SJCRH30 (cell line): ENCODE results near the gene DCDC2C. TPM values are rescaled to one million over a fixed set of nuclear protein-coding genes. Genes with fewer than 3 reads are reported as not detected.

ENCODE experiments used
- DNase-seq, 2 experiments: peaks; one replicate each; pipeline ENCODE4 v3.0.0-alpha.2; 2015 to 2020
- H3K27ac ChIP-seq: fragments of 250-450 bp; sonication (Bioruptor Pico); 2 replicates; pipeline ENCODE4 v1.5.1; 2020; ENCODE audit warnings: mild to moderate bottlenecking, moderate library complexity
- H3K27me3 ChIP-seq: fragments of 250-450 bp; sonication (Bioruptor Pico); 2 replicates; pipeline ENCODE4 v1.5.1; 2020; ENCODE audit warnings: mild to moderate bottlenecking, moderate library complexity
- H3K36me3 ChIP-seq: fragments of 250-450 bp; sonication (Bioruptor Pico); 2 replicates; pipeline ENCODE4 v1.5.1; 2020; ENCODE audit warnings: mild to moderate bottlenecking, moderate library complexity
- H3K4me1 ChIP-seq: fragments of 250-450 bp; sonication (Bioruptor Pico); 2 replicates; pipeline ENCODE4 v1.5.1; 2020; ENCODE audit warnings: mild to moderate bottlenecking, moderate library complexity
- H3K4me3 ChIP-seq: fragments of 250-450 bp; sonication (Bioruptor Pico); 2 replicates; pipeline ENCODE4 v1.5.1; 2020; ENCODE audit warnings: mild to moderate bottlenecking, moderate library complexity
- H3K9me3 ChIP-seq: fragments of 250-450 bp; sonication (Bioruptor Pico); replicated peaks from 2 replicates; pipeline ENCODE4 v1.5.1; 2020; ENCODE audit warnings: mild to moderate bottlenecking, moderate library complexity
- total RNA-seq: library from RNA; depleted of rRNA; stranded (reverse); fragments of >200 nt; shearing (Covaris generic); gene quantifications from 2 replicates; pipeline ENCODE4 v1.2.3, GENCODE V29; 2014

Gene DCDC2C
- total RNA-seq, 1 experiment from 2014 or later = not detected

- DNase-seq = no peak
- Histone ChIP-seq H3K9me3 (no peaks in the 10 kb centered on the region), H3K36me3 (no peaks in the 10 kb centered on the region), H3K4me3 (no peak overlapping the region), H3K27ac (no peak overlapping the region), H3K27me3 (peaks cover 6% of the 10 kb centered on the region; the same call in 1 of the 2 replicates), H3K4me1 (no peaks in the 10 kb centered on the region)
Observed at GRCh38 chr2:3755277-3755676, 51.9 kb downstream of the DCDC2C start.

GRCh38 chr2:3756306-3756705 lies 52.9 kb downstream of the DCDC2C start:
- Histone ChIP-seq H3K27ac (no peak overlapping the region), H3K4me3 (no peak overlapping the region), H3K36me3 (no peaks in the 10 kb centered on the region), H3K9me3 (no peaks in the 10 kb centered on the region), H3K27me3 (peaks cover 6% of the 10 kb centered on the region; the same call in 1 of the 2 replicates), H3K4me1 (no peaks in the 10 kb centered on the region)
- DNase-seq = no peak

GRCh38 chr2:3758906-3759305 lies 55.5 kb downstream of the DCDC2C start:
- Histone ChIP-seq H3K27me3 (0 out of 2 replicates have a peak, but pooled peaks cover 2% of the 10 kb centered on the region), H3K4me1 (no peaks in the 10 kb centered on the region), H3K9me3 (no peaks in the 10 kb centered on the region), H3K27ac (no peak overlapping the region), H3K4me3 (no peak overlapping the region), H3K36me3 (no peaks in the 10 kb centered on the region)
- no peak for DNase-seq

GRCh38 chr2:3759331-3759730 lies 56.0 kb downstream of the DCDC2C start:
- no peak overlapping the region for H3K4me3 ChIP-seq
- H3K27me3 ChIP-seq = 0 out of 2 replicates have a peak, but pooled peaks cover 2% of the 10 kb centered on the region
- no peaks in the 10 kb centered on the region for H3K36me3 ChIP-seq
- no peak for DNase-seq
- no peak overlapping the region for H3K27ac ChIP-seq
- no peaks in the 10 kb centered on the region for H3K4me1 ChIP-seq
- no peaks in the 10 kb centered on the region for H3K9me3 ChIP-seq

- Histone ChIP-seq H3K9me3 (no peaks in the 10 kb centered on the region), H3K4me3 (no peak overlapping the region), H3K27ac (no peak overlapping the region), H3K36me3 (no peaks in the 10 kb centered on the region), H3K4me1 (no peaks in the 10 kb centered on the region), H3K27me3 (0 out of 2 replicates have a peak, but pooled peaks cover 2% of the 10 kb centered on the region)
- no peak for DNase-seq
Observed at GRCh38 chr2:3759761-3760160, 56.4 kb downstream of the DCDC2C start.

- Histone ChIP-seq H3K4me1 (no peaks in the 10 kb centered on the region), H3K27ac (no peak overlapping the region), H3K36me3 (no peaks in the 10 kb centered on the region), H3K9me3 (no peaks in the 10 kb centered on the region), H3K4me3 (no peak overlapping the region), H3K27me3 (0 out of 2 replicates have a peak, but pooled peaks cover 2% of the 10 kb centered on the region)
- no peak for DNase-seq
Observed at GRCh38 chr2:3761272-3761671, 57.9 kb downstream of the DCDC2C start.

GRCh38 chr2:3762771-3763447 lies 59.5 kb downstream of the DCDC2C start:
- no peak overlapping the region for H3K27ac ChIP-seq
- H3K4me1 ChIP-seq = no peaks in the 10 kb centered on the region
- H3K9me3 ChIP-seq = no peaks in the 10 kb centered on the region
- no peak for DNase-seq
- H3K36me3 ChIP-seq = no peaks in the 10 kb centered on the region
- H3K4me3 ChIP-seq = no peak overlapping the region
- H3K27me3 ChIP-seq = 0 out of 2 replicates have a peak, but pooled peaks cover 2% of the 10 kb centered on the region

GRCh38 chr2:3766824-3767223 lies 63.4 kb downstream of the DCDC2C start:
- no peaks in the 10 kb centered on the region for H3K36me3 ChIP-seq
- DNase-seq = no peak
- no peak overlapping the region for H3K4me3 ChIP-seq
- no peak overlapping the region for H3K27ac ChIP-seq
- no peaks in the 10 kb centered on the region for H3K27me3 ChIP-seq
- no peaks in the 10 kb centered on the region for H3K9me3 ChIP-seq
- H3K4me1 ChIP-seq = no peaks in the 10 kb centered on the region

GRCh38 chr2:3768960-3769765 lies 65.8 kb downstream of the DCDC2C start:
- Histone ChIP-seq H3K9me3 (no peaks in the 10 kb centered on the region), H3K27me3 (no peaks in the 10 kb centered on the region), H3K36me3 (no peaks in the 10 kb centered on the region), H3K4me1 (no peaks in the 10 kb centered on the region), H3K27ac (no peak overlapping the region), H3K4me3 (no peak overlapping the region)
- no peak for DNase-seq

- no peak for DNase-seq
- Histone ChIP-seq H3K36me3 (no peaks in the 10 kb centered on the region), H3K27ac (no peak overlapping the region), H3K9me3 (no peaks in the 10 kb centered on the region), H3K4me1 (no peaks in the 10 kb centered on the region), H3K4me3 (no peak overlapping the region), H3K27me3 (no peaks in the 10 kb centered on the region)
Observed at GRCh38 chr2:3769766-3770165, 66.4 kb downstream of the DCDC2C start.

GRCh38 chr2:3770724-3771415 lies 67.5 kb downstream of the DCDC2C start:
- Histone ChIP-seq H3K27me3 (no peaks in the 10 kb centered on the region), H3K4me1 (no peaks in the 10 kb centered on the region), H3K9me3 (no peaks in the 10 kb centered on the region), H3K36me3 (no peaks in the 10 kb centered on the region), H3K4me3 (no peak overlapping the region), H3K27ac (no peak overlapping the region)
- no peak for DNase-seq

- H3K27ac ChIP-seq = no peak overlapping the region
- no peak overlapping the region for H3K4me3 ChIP-seq
- H3K4me1 ChIP-seq = no peaks in the 10 kb centered on the region
- DNase-seq = no peak
- H3K36me3 ChIP-seq = no peaks in the 10 kb centered on the region
- H3K9me3 ChIP-seq = no peaks in the 10 kb centered on the region
- H3K27me3 ChIP-seq = no peaks in the 10 kb centered on the region
Observed at GRCh38 chr2:3771576-3771975, 68.2 kb downstream of the DCDC2C start.

- no peak for DNase-seq
- H3K27me3 ChIP-seq = no peaks in the 10 kb centered on the region
- H3K4me3 ChIP-seq = no peak overlapping the region
- no peaks in the 10 kb centered on the region for H3K4me1 ChIP-seq
- no peaks in the 10 kb centered on the region for H3K9me3 ChIP-seq
- no peak overlapping the region for H3K27ac ChIP-seq
- no peaks in the 10 kb centered on the region for H3K36me3 ChIP-seq
Observed at GRCh38 chr2:3774336-3774735, 71.0 kb downstream of the DCDC2C start.

GRCh38 chr2:3776311-3776710 lies 72.9 kb downstream of the DCDC2C start:
- no peaks in the 10 kb centered on the region for H3K36me3 ChIP-seq
- H3K27me3 ChIP-seq = no peaks in the 10 kb centered on the region
- no peak overlapping the region for H3K27ac ChIP-seq
- no peaks in the 10 kb centered on the region for H3K9me3 ChIP-seq
- H3K4me1 ChIP-seq = no peaks in the 10 kb centered on the region
- no peak for DNase-seq
- no peak overlapping the region for H3K4me3 ChIP-seq

GRCh38 chr2:3777966-3778365 lies 74.6 kb downstream of the DCDC2C start:
- no peaks in the 10 kb centered on the region for H3K27me3 ChIP-seq
- H3K36me3 ChIP-seq = no peaks in the 10 kb centered on the region
- H3K4me1 ChIP-seq = no peaks in the 10 kb centered on the region
- H3K27ac ChIP-seq = no peak overlapping the region
- DNase-seq = no peak
- no peaks in the 10 kb centered on the region for H3K9me3 ChIP-seq
- H3K4me3 ChIP-seq = no peak overlapping the region
